ENCODE measurements around the gene SPAG17. TPM values are rescaled to one million over a fixed set of nuclear protein-coding genes. Genes with fewer than 3 reads are reported as not detected.

The SPAG17 gene
- total RNA-seq, 1 experiment from 2014 or later = not detected

DNA sequence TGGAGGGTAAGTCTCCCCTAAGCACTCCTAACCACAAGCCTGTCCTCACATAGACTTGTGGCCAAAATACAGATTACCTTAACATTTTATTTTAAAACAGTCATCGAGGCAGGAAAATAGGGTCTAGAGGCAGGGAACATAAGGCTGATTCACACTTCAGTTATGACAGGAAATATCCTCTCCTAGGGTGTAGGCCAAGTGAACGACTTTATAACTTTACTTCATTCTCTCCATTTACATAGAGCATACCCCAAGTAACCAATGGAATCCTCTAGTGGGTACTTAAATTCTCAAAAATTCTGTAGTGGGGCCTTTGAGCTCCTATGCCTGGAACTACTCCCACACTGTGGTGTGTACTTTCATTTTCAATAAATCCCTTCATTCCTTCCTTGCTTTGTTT is 142.5 kb downstream of the SPAG17 start:
- intact Hi-C loops (cut with micrococcal nuclease; ENCODE audit: unreplicated experiment) = no loop called here
- Histone ChIP-seq H3K36me3 (ENCODE audit: insufficient read depth, low read length, poor library complexity, severe bottlenecking) (no peaks in the 10 kb centered on the region), H3K27me3 (replicated peaks; ENCODE audit: insufficient read depth, low read depth, low read length, poor library complexity) (no peaks in the 10 kb centered on the region), H3K4me1 (ENCODE audit: insufficient read depth, low read length, poor library complexity, severe bottlenecking) (no peaks in the 10 kb centered on the region), H3K9me3 (ENCODE audit: low read depth, low read length, poor library complexity, severe bottlenecking) (no peaks in the 10 kb centered on the region), H3K4me3 (ENCODE audit: low read depth, low read length, poor library complexity, severe bottlenecking) (no peak overlapping the region), H3K27ac (ENCODE audit: low read depth, low read length, poor library complexity, severe bottlenecking) (no peak overlapping the region)
- ChIA-PET POLR2A (ENCODE audit: low non-redundant PET) (no interaction called here), CTCF (no interaction called here)
- TF ChIP-seq, protein P1, sequence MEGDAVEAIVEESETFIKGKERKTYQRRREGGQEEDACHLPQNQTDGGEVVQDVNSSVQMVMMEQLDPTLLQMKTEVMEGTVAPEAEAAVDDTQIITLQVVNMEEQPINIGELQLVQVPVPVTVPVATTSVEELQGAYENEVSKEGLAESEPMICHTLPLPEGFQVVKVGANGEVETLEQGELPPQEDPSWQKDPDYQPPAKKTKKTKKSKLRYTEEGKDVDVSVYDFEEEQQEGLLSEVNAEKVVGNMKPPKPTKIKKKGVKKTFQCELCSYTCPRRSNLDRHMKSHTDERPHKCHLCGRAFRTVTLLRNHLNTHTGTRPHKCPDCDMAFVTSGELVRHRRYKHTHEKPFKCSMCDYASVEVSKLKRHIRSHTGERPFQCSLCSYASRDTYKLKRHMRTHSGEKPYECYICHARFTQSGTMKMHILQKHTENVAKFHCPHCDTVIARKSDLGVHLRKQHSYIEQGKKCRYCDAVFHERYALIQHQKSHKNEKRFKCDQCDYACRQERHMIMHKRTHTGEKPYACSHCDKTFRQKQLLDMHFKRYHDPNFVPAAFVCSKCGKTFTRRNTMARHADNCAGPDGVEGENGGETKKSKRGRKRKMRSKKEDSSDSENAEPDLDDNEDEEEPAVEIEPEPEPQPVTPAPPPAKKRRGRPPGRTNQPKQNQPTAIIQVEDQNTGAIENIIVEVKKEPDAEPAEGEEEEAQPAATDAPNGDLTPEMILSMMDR (conservative IDR thresholded peaks at IDR 0.05; ENCODE audit: low read depth, low read length) = no peak
- TF ChIP-seq EZH2 (IDR thresholded peaks at IDR 0.05; ENCODE audit: borderline replicate concordance, low read depth, low read length, poor library complexity, severe bottlenecking) = no peak
- peak; percentile 3 for DNase-seq (ENCODE audit: low spot score)
- no TSS peak for BruUV-seq (replicated peaks)

DNA sequence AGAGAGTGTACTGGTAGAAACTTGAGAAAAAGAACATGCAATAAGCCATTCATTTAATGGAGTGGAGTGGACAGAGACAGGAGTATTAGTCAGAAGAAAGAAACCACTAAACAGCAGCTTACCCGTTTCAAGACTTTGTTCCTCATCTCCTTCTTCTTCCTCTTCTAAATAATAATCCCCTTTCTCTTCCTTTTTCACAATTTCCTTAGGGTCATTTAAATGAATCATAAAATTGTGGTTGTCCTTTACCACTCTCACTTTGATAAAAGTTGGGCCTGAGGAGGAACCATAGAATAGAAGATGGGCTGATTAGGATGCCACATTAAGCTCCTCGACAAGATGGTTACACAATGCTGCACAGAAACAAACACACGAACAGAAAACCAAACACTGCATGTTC is 145.9 kb downstream of the SPAG17 start:
- TF ChIP-seq EZH2 (IDR thresholded peaks at IDR 0.05; ENCODE audit: borderline replicate concordance, low read depth, low read length, poor library complexity, severe bottlenecking) = no peak
- TF ChIP-seq, protein P1 (conservative IDR thresholded peaks at IDR 0.05; ENCODE audit: low read depth, low read length) = no peak
- intact Hi-C loops (cut with micrococcal nuclease; ENCODE audit: unreplicated experiment) = no loop called here
- POLR2A ChIA-PET (ENCODE audit: low non-redundant PET) = no interaction called here
- no TSS peak for BruUV-seq (replicated peaks)
- no peaks in the 10 kb centered on the region for H3K9me3 ChIP-seq (ENCODE audit: low read depth, low read length, poor library complexity, severe bottlenecking)
- H3K27me3 ChIP-seq (replicated peaks; ENCODE audit: insufficient read depth, low read depth, low read length, poor library complexity) = no peaks in the 10 kb centered on the region
- no peaks in the 10 kb centered on the region for H3K36me3 ChIP-seq (ENCODE audit: insufficient read depth, low read length, poor library complexity, severe bottlenecking)
- no peak overlapping the region for H3K27ac ChIP-seq (ENCODE audit: low read depth, low read length, poor library complexity, severe bottlenecking)
- H3K4me1 ChIP-seq (ENCODE audit: insufficient read depth, low read length, poor library complexity, severe bottlenecking) = no peaks in the 10 kb centered on the region
- CTCF ChIA-PET = no interaction called here
- H3K4me3 ChIP-seq (ENCODE audit: low read depth, low read length, poor library complexity, severe bottlenecking) = no peak overlapping the region
- no peak for DNase-seq (ENCODE audit: low spot score)

DNA sequence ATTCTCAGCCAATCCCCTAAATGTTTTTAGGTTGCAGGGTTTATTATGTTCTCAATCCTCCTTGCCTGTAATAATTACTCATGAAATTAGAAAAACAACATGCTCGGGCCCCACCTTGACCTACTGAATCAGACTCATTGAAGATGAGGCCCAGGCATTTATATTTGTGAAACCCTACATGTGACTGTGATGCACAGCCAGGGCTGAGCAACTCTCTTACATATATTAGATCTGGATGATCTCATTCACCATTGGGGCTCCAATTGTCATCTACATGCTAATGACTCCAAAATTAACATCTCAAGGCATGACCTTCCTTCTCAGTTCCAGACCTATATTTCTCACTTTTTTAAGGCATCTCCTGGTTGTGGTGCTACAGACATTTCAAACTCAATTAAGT is 152.1 kb downstream of the SPAG17 start:
- TF ChIP-seq EZH2 (IDR thresholded peaks at IDR 0.05; ENCODE audit: borderline replicate concordance, low read depth, low read length, poor library complexity, severe bottlenecking) = no peak
- TF ChIP-seq, protein P1 (conservative IDR thresholded peaks at IDR 0.05; ENCODE audit: low read depth, low read length) = no peak
- BruUV-seq (replicated peaks) = no TSS peak
- POLR2A ChIA-PET (ENCODE audit: low non-redundant PET) = no interaction called here
- intact Hi-C loops (cut with micrococcal nuclease; ENCODE audit: unreplicated experiment) = no loop called here
- no peaks in the 10 kb centered on the region for H3K4me1 ChIP-seq (ENCODE audit: insufficient read depth, low read length, poor library complexity, severe bottlenecking)
- no peak overlapping the region for H3K4me3 ChIP-seq (ENCODE audit: low read depth, low read length, poor library complexity, severe bottlenecking)
- H3K9me3 ChIP-seq (ENCODE audit: low read depth, low read length, poor library complexity, severe bottlenecking) = no peaks in the 10 kb centered on the region
- no peak for DNase-seq (ENCODE audit: low spot score)
- H3K27ac ChIP-seq (ENCODE audit: low read depth, low read length, poor library complexity, severe bottlenecking) = no peak overlapping the region
- CTCF ChIA-PET = no interaction called here
- H3K27me3 ChIP-seq (replicated peaks; ENCODE audit: insufficient read depth, low read depth, low read length, poor library complexity) = no peaks in the 10 kb centered on the region
- H3K36me3 ChIP-seq (ENCODE audit: insufficient read depth, low read length, poor library complexity, severe bottlenecking) = no peaks in the 10 kb centered on the region
